Breast epithelium (tissue), 3 donors: ENCODE data around the gene AJUBA.

Source experiments
- POLR2A ChIP-seq: fragments of 450-650 bp; IDR thresholded peaks from one replicate; pipeline ENCODE4 v1.6.1; 2016; ENCODE audit warnings: antibody characterized with exemption, mild to moderate bottlenecking, moderate library complexity
- TF ChIP-seq, protein P1 (sequence below), 3 donors: fragments of 450-650 bp; IDR thresholded peaks; one replicate each; pipeline ENCODE4 v1.5.1; 2016 to 2017; ENCODE audit warnings: antibody characterized with exemption in 3 of 3, mild to moderate bottlenecking in 3 of 3, moderate library complexity in 3 of 3

DNA sequence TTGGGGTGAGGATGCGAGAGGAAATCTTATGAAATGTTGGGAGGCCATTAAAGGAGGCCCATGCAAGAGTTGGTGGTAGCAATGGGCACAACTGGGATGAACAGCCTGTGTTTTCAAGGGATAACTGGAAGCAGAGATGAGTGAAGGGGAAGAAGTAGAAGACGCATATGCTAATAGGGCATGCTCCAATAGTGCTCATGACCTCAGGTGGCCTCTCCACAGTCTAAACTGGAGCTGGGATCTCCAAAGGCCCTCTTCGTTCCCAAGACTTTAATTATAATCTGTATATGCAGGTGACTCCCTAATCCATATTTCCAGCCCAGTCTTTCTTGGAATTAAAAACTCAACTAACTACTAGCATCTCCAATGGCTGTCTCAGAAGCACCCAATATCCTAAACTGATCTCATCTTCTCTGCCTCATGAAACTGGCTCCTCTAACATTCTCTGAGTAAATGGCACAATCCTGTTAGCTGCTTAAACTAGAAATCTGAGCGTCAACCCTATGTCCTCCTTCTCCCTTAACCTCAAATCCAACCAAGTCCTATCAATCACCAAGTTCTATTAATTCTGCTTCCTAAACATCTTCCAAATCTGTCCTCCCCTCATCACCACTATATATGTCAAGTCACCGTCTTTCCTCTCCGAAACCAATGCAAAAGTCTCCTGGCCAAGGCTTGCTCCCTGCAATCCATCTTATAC, 2.8 kb upstream of the AJUBA start:
- TF ChIP-seq, protein P1, sequence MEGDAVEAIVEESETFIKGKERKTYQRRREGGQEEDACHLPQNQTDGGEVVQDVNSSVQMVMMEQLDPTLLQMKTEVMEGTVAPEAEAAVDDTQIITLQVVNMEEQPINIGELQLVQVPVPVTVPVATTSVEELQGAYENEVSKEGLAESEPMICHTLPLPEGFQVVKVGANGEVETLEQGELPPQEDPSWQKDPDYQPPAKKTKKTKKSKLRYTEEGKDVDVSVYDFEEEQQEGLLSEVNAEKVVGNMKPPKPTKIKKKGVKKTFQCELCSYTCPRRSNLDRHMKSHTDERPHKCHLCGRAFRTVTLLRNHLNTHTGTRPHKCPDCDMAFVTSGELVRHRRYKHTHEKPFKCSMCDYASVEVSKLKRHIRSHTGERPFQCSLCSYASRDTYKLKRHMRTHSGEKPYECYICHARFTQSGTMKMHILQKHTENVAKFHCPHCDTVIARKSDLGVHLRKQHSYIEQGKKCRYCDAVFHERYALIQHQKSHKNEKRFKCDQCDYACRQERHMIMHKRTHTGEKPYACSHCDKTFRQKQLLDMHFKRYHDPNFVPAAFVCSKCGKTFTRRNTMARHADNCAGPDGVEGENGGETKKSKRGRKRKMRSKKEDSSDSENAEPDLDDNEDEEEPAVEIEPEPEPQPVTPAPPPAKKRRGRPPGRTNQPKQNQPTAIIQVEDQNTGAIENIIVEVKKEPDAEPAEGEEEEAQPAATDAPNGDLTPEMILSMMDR (IDR thresholded peaks at IDR 0.05): no peak
- TF ChIP-seq POLR2A: no peak
